ENCODE measurements around the gene RIMS1. TPM values are rescaled to one million over a fixed set of nuclear protein-coding genes. Genes with fewer than 3 reads are reported as not detected.

Gene RIMS1, protein sequence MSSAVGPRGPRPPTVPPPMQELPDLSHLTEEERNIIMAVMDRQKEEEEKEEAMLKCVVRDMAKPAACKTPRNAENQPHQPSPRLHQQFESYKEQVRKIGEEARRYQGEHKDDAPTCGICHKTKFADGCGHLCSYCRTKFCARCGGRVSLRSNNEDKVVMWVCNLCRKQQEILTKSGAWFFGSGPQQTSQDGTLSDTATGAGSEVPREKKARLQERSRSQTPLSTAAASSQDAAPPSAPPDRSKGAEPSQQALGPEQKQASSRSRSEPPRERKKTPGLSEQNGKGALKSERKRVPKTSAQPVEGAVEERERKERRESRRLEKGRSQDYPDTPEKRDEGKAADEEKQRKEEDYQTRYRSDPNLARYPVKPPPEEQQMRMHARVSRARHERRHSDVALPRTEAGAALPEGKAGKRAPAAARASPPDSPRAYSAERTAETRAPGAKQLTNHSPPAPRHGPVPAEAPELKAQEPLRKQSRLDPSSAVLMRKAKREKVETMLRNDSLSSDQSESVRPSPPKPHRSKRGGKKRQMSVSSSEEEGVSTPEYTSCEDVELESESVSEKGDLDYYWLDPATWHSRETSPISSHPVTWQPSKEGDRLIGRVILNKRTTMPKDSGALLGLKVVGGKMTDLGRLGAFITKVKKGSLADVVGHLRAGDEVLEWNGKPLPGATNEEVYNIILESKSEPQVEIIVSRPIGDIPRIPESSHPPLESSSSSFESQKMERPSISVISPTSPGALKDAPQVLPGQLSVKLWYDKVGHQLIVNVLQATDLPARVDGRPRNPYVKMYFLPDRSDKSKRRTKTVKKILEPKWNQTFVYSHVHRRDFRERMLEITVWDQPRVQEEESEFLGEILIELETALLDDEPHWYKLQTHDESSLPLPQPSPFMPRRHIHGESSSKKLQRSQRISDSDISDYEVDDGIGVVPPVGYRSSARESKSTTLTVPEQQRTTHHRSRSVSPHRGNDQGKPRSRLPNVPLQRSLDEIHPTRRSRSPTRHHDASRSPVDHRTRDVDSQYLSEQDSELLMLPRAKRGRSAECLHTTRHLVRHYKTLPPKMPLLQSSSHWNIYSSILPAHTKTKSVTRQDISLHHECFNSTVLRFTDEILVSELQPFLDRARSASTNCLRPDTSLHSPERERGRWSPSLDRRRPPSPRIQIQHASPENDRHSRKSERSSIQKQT (N-terminal part only)
- total RNA-seq (1 to 10 TPM in 4 of 10 donors, under 1 TPM in 5, not detected in 1; 0.07 to 2.8 (median 0.20) TPM), polyA plus RNA-seq (not detected)
- long read RNA-seq, donor 1, partial matches to known transcripts = 0 of 1 reads
- long read RNA-seq, donor 1, other reads (novel, unspliced or antisense) = 1 of 1 reads
- long read RNA-seq, donor 2 = 0 reads
- long read RNA-seq, donor 3 = 0 reads

DNA sequence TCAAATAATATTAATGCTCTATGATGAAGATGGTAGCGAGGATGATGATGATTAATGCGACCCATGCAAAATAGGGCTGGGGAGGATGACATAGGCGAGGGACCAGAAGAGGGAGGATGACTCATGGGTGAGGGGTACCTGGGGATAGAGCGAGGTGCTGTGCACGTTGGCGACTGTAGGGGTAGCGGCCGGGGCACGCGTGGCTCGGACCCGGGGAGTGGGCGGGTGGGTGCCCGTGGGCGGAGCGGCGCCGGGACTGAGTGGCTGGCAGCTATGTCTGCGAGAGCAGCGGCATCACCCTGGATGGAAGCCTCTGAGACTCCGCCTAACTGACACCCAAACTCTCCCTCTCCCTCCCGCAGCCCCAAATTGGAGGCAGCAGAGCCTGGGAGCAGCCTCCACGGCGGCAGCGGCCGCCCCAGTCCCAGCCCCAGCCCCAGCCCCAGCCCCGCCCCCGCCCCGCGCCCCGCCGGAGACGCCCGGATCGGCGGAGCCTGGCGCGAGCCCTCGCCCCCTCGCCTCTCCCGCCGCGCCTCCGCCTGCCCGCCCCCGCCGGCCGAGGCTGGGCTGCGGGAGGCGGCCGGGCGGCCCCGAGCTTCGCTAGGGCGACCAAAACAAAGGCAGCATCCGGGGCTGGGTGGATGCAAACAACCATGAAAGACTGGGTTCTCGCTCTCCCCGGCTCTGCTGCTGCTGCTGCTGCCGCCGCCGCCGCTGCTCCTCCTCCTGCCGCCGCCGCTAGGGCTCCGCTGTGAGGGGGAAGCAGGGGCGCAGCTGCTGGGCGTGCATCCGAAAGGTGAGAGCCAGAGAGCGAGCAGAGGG, at the start of gene RIMS1:
Gene RIMS1, plus strand, starts transcription at position 367 of the 822 bp plus-strand sequence. CDS start 474 bp downstream, outside the sequence.
- peak in 1 of 2 donors; percentile 13 for DNase-seq
- H3K4me1 ChIP-seq = peaks cover 0 to 8% (median 0%) of the 10 kb centered on the region in 9 donors
- intact Hi-C loops (cut with DNase I) = no loop called here
- peaks cover 0 to 58% (median 33%) of the 10 kb centered on the region in 7 donors for H3K27me3 ChIP-seq
- ATAC-seq = peak in 4 of 8 donors; percentile 11 to 31 (median 26)
- 2 to 4% methylated on average over 53 to 70 of the region's 70 CpGs for WGBS, 2 donors
- TF ChIP-seq, protein P1, sequence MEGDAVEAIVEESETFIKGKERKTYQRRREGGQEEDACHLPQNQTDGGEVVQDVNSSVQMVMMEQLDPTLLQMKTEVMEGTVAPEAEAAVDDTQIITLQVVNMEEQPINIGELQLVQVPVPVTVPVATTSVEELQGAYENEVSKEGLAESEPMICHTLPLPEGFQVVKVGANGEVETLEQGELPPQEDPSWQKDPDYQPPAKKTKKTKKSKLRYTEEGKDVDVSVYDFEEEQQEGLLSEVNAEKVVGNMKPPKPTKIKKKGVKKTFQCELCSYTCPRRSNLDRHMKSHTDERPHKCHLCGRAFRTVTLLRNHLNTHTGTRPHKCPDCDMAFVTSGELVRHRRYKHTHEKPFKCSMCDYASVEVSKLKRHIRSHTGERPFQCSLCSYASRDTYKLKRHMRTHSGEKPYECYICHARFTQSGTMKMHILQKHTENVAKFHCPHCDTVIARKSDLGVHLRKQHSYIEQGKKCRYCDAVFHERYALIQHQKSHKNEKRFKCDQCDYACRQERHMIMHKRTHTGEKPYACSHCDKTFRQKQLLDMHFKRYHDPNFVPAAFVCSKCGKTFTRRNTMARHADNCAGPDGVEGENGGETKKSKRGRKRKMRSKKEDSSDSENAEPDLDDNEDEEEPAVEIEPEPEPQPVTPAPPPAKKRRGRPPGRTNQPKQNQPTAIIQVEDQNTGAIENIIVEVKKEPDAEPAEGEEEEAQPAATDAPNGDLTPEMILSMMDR (IDR thresholded peaks at IDR 0.05) = peak in 1 of 9 donors; percentile 14
- peak within 1 kb of the TSS in 9 of 10 donors; percentile 29 to 49 (median 38) for H3K4me3 ChIP-seq
- no peak within 1 kb of the TSS for H3K27ac ChIP-seq
- no peaks in the 10 kb centered on the region for H3K9me3 ChIP-seq
- H3K36me3 ChIP-seq = no peaks in the 10 kb centered on the region

DNA sequence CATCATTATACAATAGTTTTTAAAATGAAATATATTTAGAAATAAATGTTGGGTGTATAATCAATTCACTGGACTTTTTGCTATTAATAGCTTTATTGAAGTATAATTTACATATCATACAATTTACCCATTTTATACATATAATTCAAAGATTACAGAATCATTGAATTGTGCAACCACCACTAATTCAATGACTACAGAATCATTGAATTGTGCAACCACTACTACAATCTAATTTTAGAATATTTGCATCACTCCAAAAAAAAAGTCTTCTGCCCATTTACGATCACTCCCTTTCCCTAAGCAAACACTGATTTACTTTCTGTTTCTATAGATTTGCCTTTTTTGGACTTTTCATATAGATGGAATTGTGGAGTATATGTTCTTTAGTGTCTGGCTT, 35.1 kb upstream of the RIMS1 start:
- 67 to 78% methylated on average over 1 of the region's 1 CpG for WGBS, 2 donors
- TF ChIP-seq, protein P1 (IDR thresholded peaks at IDR 0.05) = no peak
- H3K4me1 ChIP-seq = no peaks in the 10 kb centered on the region
- H3K4me3 ChIP-seq = no peak overlapping the region
- ATAC-seq = no peak
- intact Hi-C loops (cut with DNase I) = no loop called here
- H3K36me3 ChIP-seq = no peaks in the 10 kb centered on the region
- no peak overlapping the region for H3K27ac ChIP-seq
- no peak for DNase-seq
- H3K9me3 ChIP-seq = no peaks in the 10 kb centered on the region
- no peaks in the 10 kb centered on the region for H3K27me3 ChIP-seq

DNA sequence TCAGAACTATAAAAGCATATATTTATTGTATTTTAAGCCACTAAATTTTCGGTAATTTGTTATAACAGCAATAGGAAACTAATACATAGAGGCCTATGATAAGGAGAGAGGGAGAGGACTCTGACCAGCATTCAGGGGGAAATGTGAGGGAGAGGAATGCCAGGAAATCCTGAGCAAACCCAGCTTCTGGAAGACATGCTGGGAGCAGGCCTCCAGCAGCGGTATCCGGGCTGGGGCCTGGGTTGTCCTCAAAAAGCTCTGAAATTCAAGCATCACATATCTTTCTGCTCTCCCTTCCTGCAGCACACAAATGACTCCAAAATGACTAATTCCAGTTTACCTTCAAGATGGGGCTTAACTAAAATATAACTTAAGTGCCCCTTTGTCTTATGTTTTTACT, 33.4 kb upstream of the RIMS1 start:
- H3K36me3 ChIP-seq = no peaks in the 10 kb centered on the region

More for the DNA sequence above, 33.4 kb upstream of the RIMS1 start:
- WGBS, 2 donors = 67 to 68% methylated on average over 3 of the region's 3 CpGs
- intact Hi-C loops (cut with DNase I) = no loop called here
- Histone ChIP-seq H3K4me3 (no peak overlapping the region), H3K9me3 (no peaks in the 10 kb centered on the region), H3K27ac (no peak overlapping the region), H3K4me1 (no peaks in the 10 kb centered on the region), H3K27me3 (no peaks in the 10 kb centered on the region)
- DNase-seq (no peak), ATAC-seq (no peak)
- TF ChIP-seq, protein P1 (IDR thresholded peaks at IDR 0.05) = no peak

All from heart right ventricle (tissue), 16 donors.